Measurements from ENCODE around the gene SYT17.

Gene SYT17

DNA sequence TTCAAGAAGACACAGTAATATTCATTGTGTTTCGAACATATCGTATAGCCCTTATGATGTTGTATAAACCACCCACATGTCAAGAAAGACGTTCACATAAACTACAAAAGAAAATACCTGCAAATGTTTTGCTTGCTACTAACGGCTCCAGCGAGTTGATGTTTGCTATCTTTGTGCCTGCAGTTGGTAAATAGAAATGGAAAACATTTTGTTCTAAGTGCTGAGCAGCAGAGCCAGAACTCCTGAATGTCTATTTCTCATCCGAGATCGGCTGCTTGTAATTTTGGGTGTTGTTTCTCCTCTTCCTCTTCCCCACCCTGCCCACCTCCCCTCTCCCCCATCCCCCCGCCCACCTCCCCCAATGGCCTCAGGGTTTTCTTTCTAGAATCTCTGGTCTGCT, 5.0 kb downstream of the SYT17 start:
- no peak overlapping the region for H3K4me3 ChIP-seq (ENCODE audit: low read length)
- TF ChIP-seq, protein P1, sequence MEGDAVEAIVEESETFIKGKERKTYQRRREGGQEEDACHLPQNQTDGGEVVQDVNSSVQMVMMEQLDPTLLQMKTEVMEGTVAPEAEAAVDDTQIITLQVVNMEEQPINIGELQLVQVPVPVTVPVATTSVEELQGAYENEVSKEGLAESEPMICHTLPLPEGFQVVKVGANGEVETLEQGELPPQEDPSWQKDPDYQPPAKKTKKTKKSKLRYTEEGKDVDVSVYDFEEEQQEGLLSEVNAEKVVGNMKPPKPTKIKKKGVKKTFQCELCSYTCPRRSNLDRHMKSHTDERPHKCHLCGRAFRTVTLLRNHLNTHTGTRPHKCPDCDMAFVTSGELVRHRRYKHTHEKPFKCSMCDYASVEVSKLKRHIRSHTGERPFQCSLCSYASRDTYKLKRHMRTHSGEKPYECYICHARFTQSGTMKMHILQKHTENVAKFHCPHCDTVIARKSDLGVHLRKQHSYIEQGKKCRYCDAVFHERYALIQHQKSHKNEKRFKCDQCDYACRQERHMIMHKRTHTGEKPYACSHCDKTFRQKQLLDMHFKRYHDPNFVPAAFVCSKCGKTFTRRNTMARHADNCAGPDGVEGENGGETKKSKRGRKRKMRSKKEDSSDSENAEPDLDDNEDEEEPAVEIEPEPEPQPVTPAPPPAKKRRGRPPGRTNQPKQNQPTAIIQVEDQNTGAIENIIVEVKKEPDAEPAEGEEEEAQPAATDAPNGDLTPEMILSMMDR (conservative IDR thresholded peaks at IDR 0.05; ENCODE audit: low read length), result no peak
- DNase-seq (ENCODE audit: low read depth), result no peak

DNA sequence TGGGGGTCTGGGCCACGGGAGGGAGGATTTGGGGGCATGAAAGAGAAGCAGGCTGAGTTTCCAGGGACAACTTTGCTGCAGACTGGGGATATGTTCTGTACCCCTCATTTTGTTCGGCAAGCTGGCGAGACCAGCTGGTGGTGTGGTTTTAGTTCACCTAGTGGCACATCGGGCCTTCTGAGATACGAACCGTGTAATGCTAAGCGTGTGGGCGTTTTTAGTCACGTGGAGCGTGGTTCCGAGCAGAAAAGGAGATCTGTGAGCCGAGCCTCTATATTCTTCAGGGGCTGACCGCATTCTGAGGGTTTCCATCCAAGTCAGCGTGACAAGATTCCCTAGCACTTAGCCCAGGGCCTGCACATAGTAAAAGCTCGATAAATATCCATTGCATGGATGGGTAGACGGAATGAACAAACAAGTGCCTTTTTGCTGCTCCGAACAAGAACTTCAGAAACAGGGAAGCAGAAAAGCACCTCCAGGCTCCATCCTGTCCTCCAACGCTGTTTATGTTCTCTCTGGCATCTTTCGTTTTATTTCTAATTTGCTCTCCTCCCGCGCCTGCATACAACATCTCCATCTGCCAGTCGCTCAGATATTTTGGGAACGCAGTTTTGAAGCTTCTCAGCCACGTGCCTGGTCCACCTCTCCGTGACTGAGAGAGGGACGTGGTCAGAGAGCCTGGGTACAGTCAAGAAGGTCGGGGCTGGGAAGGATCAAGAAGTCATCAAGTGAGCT, 5.8 kb downstream of the SYT17 start:
- H3K4me3 ChIP-seq (ENCODE audit: low read length), result no peak overlapping the region
- DNase-seq (ENCODE audit: low read depth), result no peak
- TF ChIP-seq, protein P1 (conservative IDR thresholded peaks at IDR 0.05; ENCODE audit: low read length), result no peak

DNA sequence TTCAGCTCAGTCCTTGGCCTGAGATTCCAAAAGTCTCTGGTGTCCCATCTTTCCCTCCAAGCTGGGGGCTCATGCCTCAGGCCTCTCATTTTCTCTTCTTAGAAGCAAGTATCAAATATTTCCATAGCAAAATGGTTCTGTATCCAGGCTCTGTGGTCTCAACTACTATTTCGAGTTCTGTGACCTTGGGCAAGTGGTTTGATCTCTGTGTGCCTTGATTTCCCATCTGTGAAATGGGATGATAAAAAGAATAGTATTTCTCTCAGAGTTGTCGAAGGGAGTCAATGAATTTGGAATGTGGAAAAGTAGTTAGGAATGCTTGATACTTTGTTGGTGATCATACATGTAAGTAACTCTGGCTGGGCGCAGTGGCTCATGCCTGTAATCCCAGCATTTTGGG, 6.4 kb downstream of the SYT17 start:
- TF ChIP-seq, protein P1 (conservative IDR thresholded peaks at IDR 0.05; ENCODE audit: low read length), result no peak
- no peak overlapping the region for H3K4me3 ChIP-seq (ENCODE audit: low read length)
- no peak for DNase-seq (ENCODE audit: low read depth)

DNA sequence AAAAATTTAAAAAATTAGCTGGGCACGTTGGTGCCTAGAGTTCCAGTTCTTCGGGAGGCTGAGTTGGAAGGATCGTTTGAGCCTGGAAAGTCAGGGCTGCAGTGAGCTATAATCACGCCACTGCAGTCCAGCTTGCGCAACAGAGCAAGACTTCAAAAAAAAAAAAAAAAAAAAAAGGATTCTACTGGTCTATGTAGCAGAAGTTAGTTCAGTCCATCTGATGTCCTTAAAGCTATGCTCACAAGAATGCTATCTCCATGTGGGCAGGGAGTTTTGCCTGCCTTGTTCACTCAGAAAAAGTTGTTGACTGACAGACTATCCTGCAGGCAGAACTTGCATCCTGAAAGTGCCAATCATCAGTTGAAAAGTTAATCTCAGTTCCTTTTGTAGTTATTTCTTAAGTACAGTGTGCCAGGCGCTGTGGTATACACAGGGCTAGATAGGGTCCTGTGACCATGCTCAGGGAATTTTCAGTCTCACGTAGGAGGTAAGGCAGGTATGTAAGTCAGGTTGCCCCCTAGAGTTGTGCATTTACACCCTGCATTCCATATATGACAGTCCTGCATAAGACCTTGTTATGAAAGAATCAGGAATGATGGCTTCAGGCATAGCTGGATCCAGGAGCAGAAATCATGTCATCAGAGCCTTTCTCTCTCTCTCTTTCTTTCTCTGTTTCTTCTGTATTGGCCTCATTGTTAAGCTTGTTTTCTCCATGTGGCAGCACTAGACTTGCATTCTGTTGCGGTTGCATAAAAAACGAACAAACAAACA, 7.6 kb downstream of the SYT17 start:
- peak; percentile 18 for DNase-seq (ENCODE audit: low read depth)
- TF ChIP-seq, protein P1 (conservative IDR thresholded peaks at IDR 0.05; ENCODE audit: low read length), result no peak

DNA sequence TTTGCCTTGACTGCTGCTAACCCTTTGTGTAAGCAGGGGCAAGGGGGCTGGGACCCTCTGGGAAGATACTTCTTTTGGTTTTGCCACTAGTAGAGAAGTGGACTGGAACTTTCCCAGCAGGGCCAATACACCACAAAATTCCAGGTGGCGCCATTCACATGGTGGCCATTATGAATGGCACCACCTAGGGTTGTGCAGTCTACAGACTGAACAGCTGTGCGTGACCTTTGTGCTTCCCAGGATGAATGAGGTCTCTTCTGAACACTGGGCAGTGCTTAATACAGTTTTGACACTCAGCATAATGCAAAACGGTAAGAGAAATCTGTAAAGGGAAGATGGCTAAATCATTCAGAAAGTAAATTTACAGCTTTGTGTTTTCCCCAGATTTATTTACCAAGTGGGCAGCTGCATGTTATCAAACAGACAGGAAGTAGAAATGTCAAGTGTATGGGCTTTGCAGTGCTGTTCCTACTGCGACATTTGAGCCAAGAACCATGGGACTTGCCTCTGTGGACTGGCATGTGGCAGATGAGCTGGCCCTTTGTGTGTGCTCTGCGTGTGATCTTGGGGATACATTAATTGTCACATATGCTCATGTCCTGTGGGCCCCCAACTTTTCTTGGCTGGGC, 9.2 kb downstream of the SYT17 start:
- H3K4me3 ChIP-seq (ENCODE audit: low read length), result no peak overlapping the region
- TF ChIP-seq, protein P1 (conservative IDR thresholded peaks at IDR 0.05; ENCODE audit: low read length), result no peak
- no peak for DNase-seq (ENCODE audit: low read depth)

More for the DNA sequence above, 7.6 kb downstream of the SYT17 start:
- no peak overlapping the region for H3K4me3 ChIP-seq (ENCODE audit: low read length)

DNA sequence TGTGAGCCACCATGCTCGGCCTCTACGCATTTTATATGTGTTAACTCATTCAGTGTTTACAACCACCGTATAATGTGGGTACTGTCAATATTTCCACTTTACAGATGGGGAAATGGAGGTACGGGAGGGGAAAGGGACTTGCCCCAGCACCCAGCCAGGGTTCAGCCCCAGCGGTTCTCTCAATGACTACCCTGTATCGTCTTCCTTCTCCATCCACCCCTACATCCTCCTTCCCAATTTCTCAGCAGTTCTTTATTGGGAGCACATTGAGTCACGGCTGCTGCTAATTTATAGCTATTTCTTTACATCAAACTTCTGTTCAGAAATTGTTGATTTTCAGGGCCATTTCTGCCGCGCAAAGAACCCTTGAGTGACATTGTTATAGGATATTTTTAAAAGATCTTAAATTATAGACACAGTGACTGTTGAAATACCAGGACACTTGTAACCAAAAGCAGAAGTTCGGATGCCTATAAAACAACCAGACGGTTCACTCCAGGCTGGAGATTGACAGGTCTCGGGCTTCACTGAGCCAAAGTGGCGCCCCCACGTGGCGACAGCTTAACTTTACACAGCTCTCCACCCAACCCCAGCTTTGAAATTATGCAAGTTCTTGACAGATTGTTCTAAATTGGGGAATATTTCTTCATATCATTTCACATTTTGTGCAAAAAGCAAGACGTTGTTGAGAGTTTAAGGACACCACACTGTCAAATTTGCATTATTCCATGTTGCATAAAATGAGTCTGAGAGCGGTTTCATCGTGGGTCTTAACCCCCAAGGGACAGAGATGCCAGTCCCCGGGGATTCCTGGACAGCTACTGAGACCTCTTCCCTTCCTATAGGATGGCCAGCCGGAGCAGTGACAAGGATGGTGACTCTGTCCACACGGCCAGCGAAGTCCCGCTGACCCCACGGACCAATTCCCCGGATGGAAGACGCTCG, 11.8 kb downstream of the SYT17 start:
- TF ChIP-seq, protein P1 (conservative IDR thresholded peaks at IDR 0.05; ENCODE audit: low read length), result peak; percentile 67
- H3K4me3 ChIP-seq (ENCODE audit: low read length), result no peak overlapping the region
- peak; percentile 48 for DNase-seq (ENCODE audit: low read depth)

Data from AG10803 (cell line).